Measurements from ENCODE around the gene ARF4.

DNA sequence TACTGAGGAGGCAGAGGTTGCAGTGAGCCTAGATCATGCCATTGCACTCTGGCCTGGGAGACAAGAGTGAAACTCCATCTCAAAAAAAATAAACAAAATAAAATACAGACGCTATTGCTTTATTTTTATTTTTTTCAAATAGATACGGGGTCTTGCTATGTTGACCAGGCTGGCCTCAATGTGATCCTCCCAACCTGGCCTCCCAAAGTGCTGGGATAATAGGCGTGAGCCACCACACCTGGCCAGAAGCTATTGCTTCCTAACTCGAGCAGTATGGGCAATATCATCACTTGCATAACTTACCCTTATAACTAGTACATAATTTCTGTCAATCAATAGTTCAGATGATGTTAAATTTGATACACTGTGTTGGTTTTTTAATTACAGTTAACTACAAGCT lies 3.0 kb downstream of the ARF4 start:
- no peak for TF ChIP-seq POLR2A (IDR thresholded peaks at IDR 0.05)
- TF ChIP-seq, protein P1, sequence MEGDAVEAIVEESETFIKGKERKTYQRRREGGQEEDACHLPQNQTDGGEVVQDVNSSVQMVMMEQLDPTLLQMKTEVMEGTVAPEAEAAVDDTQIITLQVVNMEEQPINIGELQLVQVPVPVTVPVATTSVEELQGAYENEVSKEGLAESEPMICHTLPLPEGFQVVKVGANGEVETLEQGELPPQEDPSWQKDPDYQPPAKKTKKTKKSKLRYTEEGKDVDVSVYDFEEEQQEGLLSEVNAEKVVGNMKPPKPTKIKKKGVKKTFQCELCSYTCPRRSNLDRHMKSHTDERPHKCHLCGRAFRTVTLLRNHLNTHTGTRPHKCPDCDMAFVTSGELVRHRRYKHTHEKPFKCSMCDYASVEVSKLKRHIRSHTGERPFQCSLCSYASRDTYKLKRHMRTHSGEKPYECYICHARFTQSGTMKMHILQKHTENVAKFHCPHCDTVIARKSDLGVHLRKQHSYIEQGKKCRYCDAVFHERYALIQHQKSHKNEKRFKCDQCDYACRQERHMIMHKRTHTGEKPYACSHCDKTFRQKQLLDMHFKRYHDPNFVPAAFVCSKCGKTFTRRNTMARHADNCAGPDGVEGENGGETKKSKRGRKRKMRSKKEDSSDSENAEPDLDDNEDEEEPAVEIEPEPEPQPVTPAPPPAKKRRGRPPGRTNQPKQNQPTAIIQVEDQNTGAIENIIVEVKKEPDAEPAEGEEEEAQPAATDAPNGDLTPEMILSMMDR (IDR thresholded peaks at IDR 0.05) = no peak

All from adrenal gland (tissue), 5 donors.